MM.1S (cell line): ENCODE data around the gene NUDC.

Experiments
- DNase-seq: peaks from one replicate; pipeline ENCODE4 v3.0.0-alpha.2; 2015
- H2AFZ ChIP-seq: fragments of 300-600 bp; sonication (generic); 2 replicates; pipeline ENCODE4 v1.6.0; 2016; ENCODE audit warnings: antibody characterized with exemption, low read length
- H3F3A ChIP-seq: fragments of 300-600 bp; sonication (generic); 2 replicates; pipeline ENCODE4 v1.6.1; 2016; ENCODE audit warnings: mild to moderate bottlenecking, antibody characterized with exemption, low read length, moderate library complexity, mixed read lengths; ENCODE audit not compliant: insufficient read depth
- H3K27ac ChIP-seq: fragments of 300-600 bp; sonication (generic); 2 replicates; pipeline ENCODE4 v1.5.1; 2016; ENCODE audit warnings: mild to moderate bottlenecking, low read length
- H3K27me3 ChIP-seq: fragments of 300-600 bp; sonication (generic); replicated peaks from 2 replicates; pipeline ENCODE4 v1.6.0; 2016; ENCODE audit warnings: low read length; ENCODE audit not compliant: insufficient read depth
- H3K36me3 ChIP-seq: fragments of 300-600 bp; sonication (generic); replicated peaks from 2 replicates; pipeline ENCODE4 v1.6.1; 2016; ENCODE audit warnings: mild to moderate bottlenecking, low read length, mixed read lengths; ENCODE audit not compliant: insufficient read depth
- H3K4me1 ChIP-seq: fragments of 300-600 bp; sonication (generic); 2 replicates; pipeline ENCODE4 v1.6.1; 2016; ENCODE audit warnings: low read length, mixed read lengths
- H3K4me2 ChIP-seq: fragments of 300-600 bp; sonication (generic); 2 replicates; pipeline ENCODE4 v1.6.0; 2016; ENCODE audit warnings: low read depth, low read length
- H3K4me3 ChIP-seq: fragments of 300-600 bp; sonication (generic); 2 replicates; pipeline ENCODE4 v1.5.1; 2016; ENCODE audit warnings: low read length, mixed read lengths
- H3K79me2 ChIP-seq: fragments of 300-600 bp; sonication (generic); 2 replicates; pipeline ENCODE4 v1.6.1; 2016; ENCODE audit warnings: mixed run types, low read length, mixed read lengths
- H3K9ac ChIP-seq: fragments of 300-600 bp; sonication (generic); 2 replicates; pipeline ENCODE4 v1.6.1; 2016; ENCODE audit warnings: low read length, mixed read lengths
- H3K9me2 ChIP-seq: fragments of 300-600 bp; sonication (generic); replicated peaks from 2 replicates; pipeline ENCODE4 v1.6.1; 2016; ENCODE audit warnings: mild to moderate bottlenecking, low read length, mixed read lengths; ENCODE audit not compliant: insufficient read depth
- H3K9me3 ChIP-seq: fragments of 300-600 bp; sonication (generic); replicated peaks from 2 replicates; pipeline ENCODE4 v1.6.1; 2016; ENCODE audit warnings: mild to moderate bottlenecking, low read length, mixed read lengths; ENCODE audit not compliant: insufficient read depth
- H4K20me1 ChIP-seq: fragments of 300-600 bp; sonication (generic); 2 replicates; pipeline ENCODE4 v1.6.1; 2016; ENCODE audit warnings: mild to moderate bottlenecking, low read length, moderate library complexity, mixed read lengths; ENCODE audit not compliant: insufficient read depth
- EZH2 ChIP-seq: fragments of 300-600 bp; sonication (generic); optimal IDR thresholded peaks from 2 replicates; pipeline ENCODE3; 2017; ENCODE audit warnings: low read depth, mild to moderate bottlenecking, antibody characterized with exemption, low read length, mixed read lengths
- EZH2phosphoT487 ChIP-seq: fragments of 300-600 bp; sonication (generic); IDR thresholded peaks from 2 replicates; pipeline ENCODE4 v1.6.1; 2018; ENCODE audit warnings: antibody characterized with exemption, low read length
- TF ChIP-seq, protein P1 (sequence below): fragments of 300-600 bp; sonication (generic); IDR thresholded peaks from 2 replicates; pipeline ENCODE4 v1.5.1; 2016; ENCODE audit warnings: antibody characterized with exemption, low read length, mixed read lengths

The NUDC gene

DNA sequence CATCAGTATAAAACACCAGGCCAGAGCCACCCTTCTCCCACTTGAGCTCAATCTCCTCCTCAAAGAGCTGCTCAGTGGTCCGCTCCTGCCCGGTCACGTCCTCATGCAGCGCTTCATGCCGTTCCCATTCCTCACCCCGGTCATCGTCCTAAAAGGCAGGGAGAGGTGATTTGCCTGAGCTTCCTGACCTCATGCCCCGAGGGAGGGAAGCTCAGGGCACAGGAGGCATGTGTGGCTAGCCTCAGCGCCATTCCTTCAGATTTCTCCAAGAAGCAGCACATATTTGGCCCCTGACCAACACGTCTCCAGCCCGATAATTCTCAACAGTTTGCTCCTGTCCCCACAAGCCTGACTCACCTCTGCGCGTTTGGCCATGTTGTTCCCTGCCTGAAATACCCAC lies 27.3 kb upstream of the NUDC start:
- H3K79me2 ChIP-seq = peaks cover 40% of the 10 kb centered on the region
- H2AFZ ChIP-seq = no peak overlapping the region
- no peak overlapping the region for H3K9ac ChIP-seq
- H3K36me3 ChIP-seq = no peaks in the 10 kb centered on the region; the same call in 1 of the 2 replicates
- H3K4me3 ChIP-seq = no peak overlapping the region
- H3K27ac ChIP-seq = no peak overlapping the region
- no peaks in the 10 kb centered on the region for H3K9me2 ChIP-seq
- H3K27me3 ChIP-seq = no peaks in the 10 kb centered on the region
- no peak overlapping the region for H3K4me2 ChIP-seq
- H3F3A ChIP-seq = no peaks in the 10 kb centered on the region
- H3K9me3 ChIP-seq = no peaks in the 10 kb centered on the region
- H3K4me1 ChIP-seq = peaks cover 9% of the 10 kb centered on the region
- no peaks in the 10 kb centered on the region for H4K20me1 ChIP-seq
- TF ChIP-seq EZH2phosphoT487 (no peak), EZH2 (no peak)
- TF ChIP-seq, protein P1, sequence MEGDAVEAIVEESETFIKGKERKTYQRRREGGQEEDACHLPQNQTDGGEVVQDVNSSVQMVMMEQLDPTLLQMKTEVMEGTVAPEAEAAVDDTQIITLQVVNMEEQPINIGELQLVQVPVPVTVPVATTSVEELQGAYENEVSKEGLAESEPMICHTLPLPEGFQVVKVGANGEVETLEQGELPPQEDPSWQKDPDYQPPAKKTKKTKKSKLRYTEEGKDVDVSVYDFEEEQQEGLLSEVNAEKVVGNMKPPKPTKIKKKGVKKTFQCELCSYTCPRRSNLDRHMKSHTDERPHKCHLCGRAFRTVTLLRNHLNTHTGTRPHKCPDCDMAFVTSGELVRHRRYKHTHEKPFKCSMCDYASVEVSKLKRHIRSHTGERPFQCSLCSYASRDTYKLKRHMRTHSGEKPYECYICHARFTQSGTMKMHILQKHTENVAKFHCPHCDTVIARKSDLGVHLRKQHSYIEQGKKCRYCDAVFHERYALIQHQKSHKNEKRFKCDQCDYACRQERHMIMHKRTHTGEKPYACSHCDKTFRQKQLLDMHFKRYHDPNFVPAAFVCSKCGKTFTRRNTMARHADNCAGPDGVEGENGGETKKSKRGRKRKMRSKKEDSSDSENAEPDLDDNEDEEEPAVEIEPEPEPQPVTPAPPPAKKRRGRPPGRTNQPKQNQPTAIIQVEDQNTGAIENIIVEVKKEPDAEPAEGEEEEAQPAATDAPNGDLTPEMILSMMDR = no peak
- no peak for DNase-seq

DNA sequence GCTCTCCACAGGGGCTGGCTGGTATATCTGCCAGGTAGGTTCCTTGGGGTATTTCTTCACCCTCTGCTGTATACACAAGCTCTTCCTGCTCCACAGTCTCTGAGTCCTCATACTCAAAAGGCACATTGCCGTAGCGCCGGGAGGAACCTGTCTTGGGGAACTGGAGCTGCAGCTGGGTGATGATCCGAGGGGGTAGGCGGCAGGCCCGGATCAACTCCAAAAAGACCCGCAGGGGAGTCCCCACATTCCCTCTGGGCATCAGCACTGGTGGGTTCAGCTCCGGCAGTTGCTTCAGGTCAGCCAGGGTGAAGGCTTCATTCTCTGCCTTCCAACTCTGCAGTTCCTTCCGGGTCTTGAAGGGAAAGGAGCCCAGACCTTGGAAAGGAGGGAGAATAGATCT lies 24.2 kb upstream of the NUDC start:
- TF ChIP-seq, protein P1 = no peak
- TF ChIP-seq EZH2phosphoT487 = no peak
- TF ChIP-seq EZH2 = no peak

DNA sequence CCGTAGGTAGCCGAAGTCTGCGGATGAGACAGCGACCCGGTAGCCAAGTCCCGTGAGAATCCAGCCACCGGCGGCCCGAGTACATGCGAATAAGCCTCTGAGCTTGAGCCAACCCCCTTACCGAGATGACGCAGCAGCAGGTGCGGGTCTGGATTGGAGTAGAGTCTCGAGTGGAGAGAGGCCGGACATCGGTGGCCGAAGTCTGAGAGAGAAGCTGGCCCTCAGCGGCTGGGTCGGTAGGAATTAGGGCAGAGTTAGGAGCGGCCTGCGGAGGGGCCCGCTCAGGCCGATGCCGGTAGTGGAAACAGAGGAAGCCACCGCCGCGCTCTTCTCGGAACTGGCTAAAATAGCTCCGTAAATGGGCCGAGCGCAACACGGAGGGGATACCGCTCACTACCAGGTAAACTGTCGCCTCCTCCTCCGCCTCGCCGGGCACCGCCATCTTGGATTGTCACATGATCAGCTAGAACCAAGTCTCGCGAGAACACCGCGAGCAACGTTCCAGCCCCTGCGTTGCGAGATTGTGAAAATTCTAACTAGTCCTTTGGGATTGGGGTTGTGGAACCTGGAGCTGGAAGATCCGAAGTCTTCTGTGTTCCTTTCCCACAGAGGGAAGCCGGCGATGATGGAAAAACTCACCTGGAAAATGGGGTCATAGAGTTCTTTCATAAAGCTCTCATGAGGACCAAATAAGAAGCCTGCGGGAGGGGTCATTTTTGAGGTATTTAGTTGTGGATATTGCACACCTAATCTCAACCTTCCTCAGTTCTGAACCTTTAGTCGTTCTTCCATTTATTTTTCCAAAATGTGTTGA lies 21.3 kb upstream of the NUDC start, which contains the start of gene GPATCH3:
GPATCH3 (minus strand) TSS at position 467 of the 814 bp plus-strand sequence; CDS start at position 442, 25 bp downstream.
- no peaks in the 10 kb centered on the region for H3K9me2 ChIP-seq
- H3K79me2 ChIP-seq = peaks cover 36% of the 10 kb centered on the region
- peaks cover 4% of the 10 kb centered on the region; the same call in 1 of the 2 replicates for H3F3A ChIP-seq
- peaks cover 8% of the 10 kb centered on the region for H3K4me1 ChIP-seq
- H3K27me3 ChIP-seq = no peaks in the 10 kb centered on the region
- peak within 1 kb of the TSS; percentile 88 for H3K9ac ChIP-seq
- peak within 1 kb of the TSS; percentile 68 for H3K27ac ChIP-seq
- no peaks in the 10 kb centered on the region for H3K9me3 ChIP-seq
- peak within 1 kb of the TSS; percentile 75 for H3K4me2 ChIP-seq
- no peaks in the 10 kb centered on the region for H4K20me1 ChIP-seq
- TF ChIP-seq EZH2phosphoT487 (no peak), EZH2 (no peak)
- TF ChIP-seq, protein P1 = no peak
- H3K36me3 ChIP-seq = no peaks in the 10 kb centered on the region; the same call in 1 of the 2 replicates
- peak within 1 kb of the TSS; percentile 87 for H3K4me3 ChIP-seq
- peak; percentile 91 for DNase-seq
- H2AFZ ChIP-seq = peak within 1 kb of the TSS; percentile 85

More for the DNA sequence above, 24.2 kb upstream of the NUDC start:
- Histone ChIP-seq H3K4me1 (peaks cover 8% of the 10 kb centered on the region), H3K9me3 (no peaks in the 10 kb centered on the region), H3K27me3 (no peaks in the 10 kb centered on the region), H2AFZ (no peak overlapping the region), H3K27ac (no peak overlapping the region), H3K79me2 (peaks cover 44% of the 10 kb centered on the region), H3F3A (peaks cover 4% of the 10 kb centered on the region; the same call in 1 of the 2 replicates), H4K20me1 (no peaks in the 10 kb centered on the region), H3K4me3 (no peak overlapping the region), H3K9ac (no peak overlapping the region), H3K36me3 (no peaks in the 10 kb centered on the region; the same call in 1 of the 2 replicates), H3K4me2 (no peak overlapping the region), H3K9me2 (no peaks in the 10 kb centered on the region)
- no peak for DNase-seq
